Ascending aorta (tissue), 2 donors: ENCODE measurements around the gene RP9. TPM values are rescaled to one million over a fixed set of nuclear protein-coding genes. Genes with fewer than 3 reads are reported as not detected.

Experiments used
- DNase-seq, 2 donors: peaks; one replicate each; pipeline ENCODE4 v3.0.0-alpha.2; 2019; ENCODE audit warnings: low spot score in 2 of 2
- H3K27ac ChIP-seq, 2 donors: fragments of 200-600 bp; sonication (generic); one replicate each; pipeline ENCODE4 v1.5.1; 2016 to 2017; ENCODE audit warnings: mild to moderate bottlenecking in 1 of 2
- H3K27me3 ChIP-seq: fragments of 200-600 bp; sonication (generic); one replicate; pipeline ENCODE4 v1.5.1; 2017
- H3K36me3 ChIP-seq, 2 donors: fragments of 200-600 bp; sonication (generic); one replicate each; pipeline ENCODE4 v1.5.1; 2016
- H3K4me1 ChIP-seq, 2 donors: fragments of 200-600 bp; sonication (generic); one replicate each; pipeline ENCODE4 v1.5.1; 2016 to 2017; ENCODE audit warnings: mild to moderate bottlenecking in 1 of 2
- H3K4me3 ChIP-seq, 2 donors: fragments of 200-600 bp; sonication (generic); one replicate each; pipeline ENCODE4 v1.5.1; 2016 to 2017; ENCODE audit warnings: mild to moderate bottlenecking in 1 of 2
- H3K9me3 ChIP-seq, 2 donors: fragments of 200-600 bp; sonication (generic); one replicate each; pipeline ENCODE4 v1.5.1; 2016
- intact Hi-C: fragments of 100-400 bp; cut with DNase I; formaldehyde crosslinking; loops from one replicate; pipeline ENCODE4 v1.15.1; 2023
- total RNA-seq: library from RNA; depleted of rRNA; stranded (reverse); fragments of >200 nt; gene quantifications from one replicate; pipeline ENCODE4 v1.1.0, GENCODE V29; 2016
- TF ChIP-seq, protein P1 (sequence below), 3 experiments: fragments of 200-600 bp in 2 of 3; fragments of 450-650 bp in 1 of 3; sonication (generic) in 2 of 3; IDR thresholded peaks; one replicate each; pipeline ENCODE4 v1.5.1; 2016 to 2019; ENCODE audit warnings: antibody characterized with exemption in 3 of 3, mild to moderate bottlenecking in 1 of 3, moderate library complexity in 1 of 3

RP9 gene
- total RNA-seq, 1 donor from 2014 or later: 2.8 TPM

DNA sequence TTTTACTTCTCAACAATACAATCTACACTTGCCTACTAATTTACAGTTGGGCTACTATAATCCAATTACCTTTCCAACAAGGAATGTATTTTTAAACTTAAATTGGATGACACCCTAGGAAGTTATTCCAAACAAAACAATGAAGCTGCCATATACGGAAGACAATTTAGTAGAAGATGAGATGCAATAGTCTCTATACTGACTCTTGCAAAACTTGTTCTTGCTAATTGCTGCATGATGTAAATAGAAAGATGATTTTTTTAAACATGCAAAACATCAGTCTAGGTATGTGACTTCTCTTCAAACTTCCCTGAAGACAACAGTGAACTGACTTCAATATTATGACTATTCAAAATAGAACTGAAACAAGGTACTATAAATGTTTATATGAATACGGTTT, 64.2 kb downstream of the RP9 start:
- peaks cover 0 to 2% of the 10 kb centered on the region in 2 donors for H3K4me1 ChIP-seq
- no peak overlapping the region for H3K4me3 ChIP-seq

More for the DNA sequence above, 64.2 kb downstream of the RP9 start:
- no peaks in the 10 kb centered on the region for H3K9me3 ChIP-seq
- TF ChIP-seq, protein P1, sequence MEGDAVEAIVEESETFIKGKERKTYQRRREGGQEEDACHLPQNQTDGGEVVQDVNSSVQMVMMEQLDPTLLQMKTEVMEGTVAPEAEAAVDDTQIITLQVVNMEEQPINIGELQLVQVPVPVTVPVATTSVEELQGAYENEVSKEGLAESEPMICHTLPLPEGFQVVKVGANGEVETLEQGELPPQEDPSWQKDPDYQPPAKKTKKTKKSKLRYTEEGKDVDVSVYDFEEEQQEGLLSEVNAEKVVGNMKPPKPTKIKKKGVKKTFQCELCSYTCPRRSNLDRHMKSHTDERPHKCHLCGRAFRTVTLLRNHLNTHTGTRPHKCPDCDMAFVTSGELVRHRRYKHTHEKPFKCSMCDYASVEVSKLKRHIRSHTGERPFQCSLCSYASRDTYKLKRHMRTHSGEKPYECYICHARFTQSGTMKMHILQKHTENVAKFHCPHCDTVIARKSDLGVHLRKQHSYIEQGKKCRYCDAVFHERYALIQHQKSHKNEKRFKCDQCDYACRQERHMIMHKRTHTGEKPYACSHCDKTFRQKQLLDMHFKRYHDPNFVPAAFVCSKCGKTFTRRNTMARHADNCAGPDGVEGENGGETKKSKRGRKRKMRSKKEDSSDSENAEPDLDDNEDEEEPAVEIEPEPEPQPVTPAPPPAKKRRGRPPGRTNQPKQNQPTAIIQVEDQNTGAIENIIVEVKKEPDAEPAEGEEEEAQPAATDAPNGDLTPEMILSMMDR (IDR thresholded peaks at IDR 0.05): no peak
- no peaks in the 10 kb centered on the region for H3K27me3 ChIP-seq
- no peak for DNase-seq
- no peak overlapping the region for H3K27ac ChIP-seq
- intact Hi-C loops: no loop called here
- H3K36me3 ChIP-seq: no peaks in the 10 kb centered on the region

Other genes with a start within 250 kb of the RP9 start
- gene KBTBD2, start 217.6 kb downstream of the RP9 start, total RNA-seq: 16.1 TPM
- gene FKBP9, start 152.0 kb downstream of the RP9 start, total RNA-seq: 302 TPM
- gene NT5C3A, start 46.6 kb downstream of the RP9 start, total RNA-seq: 8.3 TPM
- gene BBS9, start 20.2 kb upstream of the RP9 start, total RNA-seq: 23.3 TPM